NCI-H2171 treated with DMSO at 0.1 percent for 48 hours (cell line): ENCODE data around the gene LARP4B.
A peak's percentile ranks its signal among the peaks of the same experiment; 100 is the strongest.
"Not testable (repeated sequence)": the region's sequence is repeated elsewhere in the genome, so short reads cannot be mapped to it uniquely, and the experiment has no call there.

Experiments
- DNase-seq: peaks from one replicate; lab custom pipeline; 2025; lab: John Stamatoyannopoulos, UW

LARP4B gene

GRCh38 chr10:958106-958505, 26.6 kb upstream of the LARP4B start:
- DNase-seq = no peak

GRCh38 chr10:955820-956217, 24.3 kb upstream of the LARP4B start:
- DNase-seq = no peak

- peak; percentile 15 for DNase-seq
Observed at GRCh38 chr10:955127-955819, 23.8 kb upstream of the LARP4B start.

- no peak for DNase-seq
Observed at GRCh38 chr10:954396-954795, 22.9 kb upstream of the LARP4B start.

GRCh38 chr10:953836-954235, 22.3 kb upstream of the LARP4B start:
- DNase-seq = no peak

- DNase-seq = no peak
Observed at GRCh38 chr10:949446-949845, 17.9 kb upstream of the LARP4B start.

GRCh38 chr10:948347-948746, 16.8 kb upstream of the LARP4B start:
- DNase-seq = no peak

- no peak for DNase-seq
Observed at GRCh38 chr10:947881-948280, 16.4 kb upstream of the LARP4B start.

- DNase-seq = no peak
Observed at GRCh38 chr10:947051-947450, 15.5 kb upstream of the LARP4B start.

GRCh38 chr10:945778-946177, 14.3 kb upstream of the LARP4B start:
- DNase-seq = no peak

GRCh38 chr10:944034-944831, 12.7 kb upstream of the LARP4B start:
- no peak for DNase-seq

GRCh38 chr10:943334-944033, 12.0 kb upstream of the LARP4B start:
- DNase-seq = no peak

- DNase-seq = no peak
Observed at GRCh38 chr10:938941-939678, 7.6 kb upstream of the LARP4B start.

GRCh38 chr10:934746-935406, 3.4 kb upstream of the LARP4B start:
- DNase-seq = no peak

- not testable (repeated sequence) for DNase-seq
Observed at GRCh38 chr10:934165-934564, 2.7 kb upstream of the LARP4B start.

- no peak for DNase-seq
Observed at GRCh38 chr10:932589-932988, 1.1 kb upstream of the LARP4B start.

- DNase-seq = peak; percentile 1
Observed at GRCh38 chr10:930625-931325, 730 bp downstream of the LARP4B start.

GRCh38 chr10:929960-930624, 1.4 kb downstream of the LARP4B start:
- DNase-seq = no peak

GRCh38 chr10:927131-927530, 4.4 kb downstream of the LARP4B start:
- DNase-seq = no peak

- DNase-seq = no peak
Observed at GRCh38 chr10:926075-926698, 5.3 kb downstream of the LARP4B start.
